GOT3 (cell line): ENCODE data around the gene CIZ1.

Experiments used
- DNase-seq: peaks from one replicate; lab custom pipeline; 2025; ENCODE audit warnings: mixed read lengths; lab: John Stamatoyannopoulos, UW

The CIZ1 gene

DNA sequence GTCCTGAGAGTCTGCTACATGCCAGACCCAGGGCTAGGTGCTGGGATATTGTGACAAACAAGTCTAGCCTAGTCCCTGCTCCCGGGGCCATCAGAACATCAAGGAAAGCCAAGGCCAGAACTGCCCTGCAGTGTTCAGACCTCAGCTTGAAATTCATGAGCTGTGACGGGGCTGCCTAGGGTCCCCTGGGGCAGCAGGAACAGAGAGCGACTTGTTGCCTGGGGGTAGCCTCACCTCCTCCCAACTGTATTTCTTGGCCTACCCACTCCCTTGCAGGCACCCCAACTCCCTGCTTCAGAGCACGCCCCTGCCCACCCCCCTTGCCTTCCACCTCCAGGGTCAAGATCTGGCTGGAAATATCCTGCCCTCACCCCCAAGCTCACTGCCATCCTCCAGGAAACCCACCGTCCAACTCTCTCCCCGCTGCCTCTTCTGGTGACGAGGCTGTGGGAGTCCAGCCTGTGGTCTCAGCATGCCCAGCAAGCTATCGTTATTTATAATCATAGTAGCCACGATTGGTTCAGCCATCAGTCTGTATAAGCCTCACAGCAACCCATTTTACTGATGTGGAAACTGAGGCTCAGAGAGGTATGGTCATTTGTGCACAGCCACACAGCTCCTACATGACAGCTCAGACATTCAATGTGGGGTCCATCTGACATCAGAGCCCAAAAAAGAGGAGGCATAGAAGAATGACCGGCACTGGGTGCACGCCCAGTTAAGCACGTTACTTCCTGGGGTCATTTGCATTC is 22.6 kb upstream of the CIZ1 start:
- no peak for DNase-seq

DNA sequence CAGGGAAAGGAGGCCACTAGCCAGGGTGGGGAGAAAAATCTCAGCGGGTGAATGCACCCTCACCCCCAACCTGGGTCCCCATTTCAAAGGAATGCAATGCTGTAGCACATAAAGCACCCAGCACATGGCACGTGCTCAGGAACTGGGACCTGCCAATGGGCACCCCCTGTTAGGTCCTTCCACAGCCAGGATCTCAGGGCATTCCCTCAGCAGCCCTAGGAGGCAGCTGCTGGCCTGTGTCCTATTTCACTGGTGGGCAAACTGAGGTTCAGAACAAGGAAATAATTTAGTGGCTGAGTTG is 20.6 kb upstream of the CIZ1 start:
- no peak for DNase-seq

DNA sequence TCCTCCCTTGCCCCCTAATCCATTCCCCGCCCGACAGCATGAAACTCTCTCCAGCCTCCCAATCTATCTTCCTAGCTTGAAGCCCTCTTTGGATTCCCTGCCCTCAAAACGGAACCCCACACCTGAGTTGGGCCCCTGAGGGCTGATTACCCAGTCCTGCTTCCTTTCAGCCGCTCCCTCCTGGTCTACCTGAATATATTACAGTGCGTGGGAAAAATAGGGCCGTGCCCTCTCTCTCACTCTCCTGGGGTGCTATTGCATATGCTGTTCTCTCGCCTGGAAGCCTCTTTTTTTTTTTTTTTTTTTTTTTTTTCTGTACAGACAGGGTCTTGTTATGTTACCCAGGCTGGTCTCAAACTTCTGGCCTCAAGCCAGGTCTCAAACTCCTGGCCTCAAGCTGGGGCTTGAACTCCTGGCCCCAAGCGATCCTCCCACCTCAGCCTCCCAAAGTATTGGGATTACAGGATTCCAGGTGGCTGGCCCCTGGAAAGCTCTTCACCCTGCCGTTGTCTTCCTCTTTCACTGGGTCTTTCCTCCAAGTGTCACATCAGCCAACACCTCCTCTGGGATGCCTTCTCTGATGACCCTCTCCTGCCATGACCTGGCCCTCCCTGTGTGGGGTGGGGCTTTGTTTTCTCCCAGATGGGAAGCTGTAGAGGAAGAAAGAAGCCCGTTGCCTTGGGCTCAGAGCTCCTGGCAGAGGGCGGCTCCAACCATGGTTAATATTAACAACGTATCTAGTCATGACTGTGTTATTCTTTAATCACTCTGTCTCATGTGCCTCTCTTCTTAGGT is 20.0 kb upstream of the CIZ1 start:
- DNase-seq = no peak

DNA sequence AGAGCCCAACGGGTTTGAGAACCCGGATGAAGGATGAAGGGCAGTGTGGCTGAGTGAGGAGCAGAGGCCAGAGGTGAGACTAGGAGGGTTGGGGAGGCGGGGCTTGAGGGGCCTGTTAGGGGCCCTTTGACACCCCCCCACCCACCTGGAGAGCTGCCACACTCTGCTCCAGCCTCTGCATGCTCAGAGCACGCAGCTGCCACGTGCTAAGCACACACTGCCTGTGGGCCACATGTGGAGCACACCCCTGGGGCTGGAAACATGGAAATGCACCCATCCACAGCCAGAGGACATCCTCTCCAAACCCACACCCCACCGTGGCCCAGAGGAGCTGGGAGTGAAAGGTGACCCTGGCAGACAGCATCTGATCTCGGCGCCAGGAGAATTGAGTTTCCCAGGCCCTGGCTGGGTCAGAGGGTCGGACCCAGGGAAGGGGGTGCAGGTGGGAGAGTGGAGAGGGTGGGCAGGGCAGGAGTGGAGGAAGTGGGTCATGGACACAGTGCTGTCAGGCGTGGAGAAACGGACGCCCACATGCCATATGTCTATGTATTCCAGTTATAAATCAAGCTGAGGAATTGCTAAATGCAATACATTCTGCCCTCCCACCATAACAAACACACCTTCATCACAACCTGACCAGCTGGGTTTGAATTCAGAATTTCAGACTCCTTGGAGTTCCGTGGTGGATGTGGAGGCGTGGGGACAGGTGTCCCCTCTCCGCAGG is 17.7 kb upstream of the CIZ1 start:
- no peak for DNase-seq

GRCh38 chr9:128208386-128208785 is 17.0 kb upstream of the CIZ1 start:
- DNase-seq = no peak

DNA sequence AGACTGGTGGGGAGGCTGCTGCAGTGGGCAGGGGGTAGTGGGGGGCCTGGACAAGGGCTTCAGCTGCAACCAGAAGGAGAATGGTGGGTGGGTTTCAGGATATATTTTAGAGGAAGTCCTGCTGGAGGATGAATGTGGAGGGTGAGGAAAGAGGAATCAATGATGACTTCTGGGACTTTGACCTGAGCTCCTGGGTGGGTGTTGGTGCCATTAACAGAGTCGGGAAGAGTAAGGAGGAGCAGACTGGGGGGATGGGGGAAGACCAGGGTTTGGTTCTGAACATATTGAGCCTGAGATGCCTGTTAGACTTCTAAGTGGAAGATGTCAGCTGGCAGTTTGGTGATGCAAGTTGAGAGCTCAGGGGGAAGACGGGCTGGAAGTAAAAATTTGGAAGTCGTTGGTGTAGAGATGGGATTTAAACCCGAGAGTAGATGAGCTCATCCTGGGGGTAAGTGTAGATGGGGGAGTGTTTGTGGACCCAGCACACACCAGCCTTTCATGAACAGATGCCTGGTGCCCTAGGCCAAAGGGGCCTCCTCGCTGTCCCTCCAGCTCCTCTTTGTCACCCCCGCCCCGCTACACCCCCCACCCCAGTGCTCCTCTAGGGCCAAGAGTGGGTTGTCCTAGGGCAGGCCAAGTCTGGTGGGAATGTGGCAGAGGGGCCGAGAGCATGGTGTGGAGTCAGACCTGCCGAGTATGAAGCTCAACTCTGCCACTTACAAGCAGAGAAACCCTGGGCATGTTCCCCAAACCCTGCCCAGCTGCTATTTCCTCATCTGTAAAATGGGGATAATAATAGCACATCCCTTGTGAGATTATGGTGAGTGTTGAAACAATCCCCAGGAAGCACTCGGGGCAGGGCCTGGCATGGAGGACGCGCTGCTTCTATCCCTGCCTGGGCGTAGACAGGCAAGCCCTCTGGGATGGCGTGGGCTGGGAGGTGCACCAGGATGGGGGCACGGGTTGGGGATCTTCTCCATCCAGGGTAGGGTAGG is 15.8 kb upstream of the CIZ1 start:
- no peak for DNase-seq

- DNase-seq = no peak
Observed at GRCh38 chr9:128206484-128206883, 15.1 kb upstream of the CIZ1 start.

GRCh38 chr9:128205296-128205944 is 14.0 kb upstream of the CIZ1 start:
- no peak for DNase-seq

DNA sequence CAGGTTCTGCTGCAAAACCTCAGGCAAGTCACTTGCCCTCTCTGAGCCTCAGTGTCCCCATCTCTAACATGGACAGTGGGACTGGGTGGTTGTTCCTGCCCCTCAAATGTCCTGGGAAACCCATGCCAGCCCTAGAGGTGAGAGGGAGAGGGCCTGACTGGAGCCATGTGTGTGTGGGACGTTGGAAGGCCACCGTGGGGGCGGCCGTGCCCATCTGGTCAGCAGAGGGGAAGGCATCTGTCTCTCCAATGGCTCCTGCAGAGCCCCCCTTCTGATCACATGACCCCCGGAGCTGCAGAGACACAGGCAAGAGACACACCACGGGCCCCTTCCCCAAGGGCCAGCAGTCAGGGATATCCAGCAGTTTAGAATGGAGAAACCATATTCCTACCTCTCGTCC is 13.5 kb upstream of the CIZ1 start:
- no peak for DNase-seq

DNA sequence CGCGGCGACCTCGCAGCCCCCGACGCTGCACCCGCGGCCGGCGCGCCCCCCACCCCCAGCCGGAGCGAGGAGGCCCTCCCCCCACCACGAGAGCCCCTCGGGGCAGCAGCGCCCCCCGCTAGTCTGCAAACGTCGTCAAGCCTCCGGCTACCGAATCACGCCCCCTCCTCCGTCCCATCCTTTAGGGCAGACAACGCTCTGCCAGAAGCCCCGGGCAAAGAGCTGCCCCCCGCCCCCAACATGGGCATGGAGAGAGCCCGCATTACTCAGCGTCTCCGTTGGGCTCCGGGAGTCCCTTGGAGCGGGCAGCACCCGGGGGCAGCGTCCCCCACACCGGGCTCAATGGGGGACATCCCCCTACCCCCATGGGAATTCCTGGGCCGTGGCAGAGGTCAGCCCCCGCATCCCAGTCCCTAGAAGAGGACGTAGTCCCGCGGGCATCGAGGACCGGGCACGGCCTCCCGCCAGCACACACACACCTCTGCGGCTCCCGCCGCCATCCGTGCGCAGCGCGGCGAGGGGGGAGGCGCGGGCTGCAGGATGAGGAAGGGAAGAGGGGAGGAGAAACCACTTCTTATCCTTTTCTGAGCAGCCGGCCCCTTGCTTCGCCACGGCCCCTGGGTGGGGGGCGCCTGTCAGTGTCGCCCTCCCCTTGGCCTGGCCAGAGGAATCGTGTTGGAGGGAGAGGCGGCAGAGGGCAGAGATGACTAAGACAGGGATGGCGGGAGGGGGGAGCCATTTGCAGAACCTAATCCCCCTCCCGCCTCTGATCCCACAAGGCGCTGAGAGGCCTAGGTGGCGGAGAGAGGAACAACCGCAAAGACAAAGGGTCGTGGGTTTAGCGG is 12.6 kb upstream of the CIZ1 start:
- no peak for DNase-seq

DNA sequence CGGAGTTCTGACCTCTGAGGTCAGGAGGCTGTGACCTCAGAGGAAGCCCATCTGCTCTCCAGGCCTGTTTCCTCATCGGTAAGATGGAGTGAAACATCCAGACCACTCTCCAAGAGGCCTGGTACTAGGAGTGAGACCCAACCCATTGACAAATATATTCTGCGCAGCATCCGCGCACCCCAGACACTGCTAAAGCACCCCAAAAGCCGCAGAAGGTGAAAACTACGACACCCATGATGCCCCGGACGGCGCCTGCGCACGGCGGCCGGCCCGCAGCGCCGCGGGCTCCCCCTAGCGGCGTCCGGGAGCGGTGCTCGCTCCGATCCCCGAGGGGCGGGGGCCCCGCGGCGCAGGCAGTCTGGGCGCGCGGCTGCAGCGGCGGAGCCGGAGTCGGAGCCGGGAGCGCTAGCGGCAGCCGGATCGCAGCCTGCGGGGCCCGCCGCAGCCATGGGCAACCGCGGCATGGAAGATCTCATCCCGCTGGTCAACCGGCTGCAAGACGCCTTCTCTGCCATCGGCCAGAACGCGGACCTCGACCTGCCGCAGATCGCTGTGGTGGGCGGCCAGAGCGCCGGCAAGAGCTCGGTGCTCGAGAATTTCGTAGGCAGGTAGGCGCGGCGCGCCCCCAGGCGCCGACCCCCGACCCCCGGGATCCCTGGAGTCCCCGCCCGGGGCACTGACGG is 11.8 kb upstream of the CIZ1 start, which contains the start of gene DNM1:
Gene DNM1 (plus strand): TSS at position 356 of the 683 bp plus-strand sequence. CDS start 92 bp downstream, at position 448.
- DNase-seq = no peak

GRCh38 chr9:128202648-128203023 is 11.3 kb upstream of the CIZ1 start:
- no peak for DNase-seq

DNA sequence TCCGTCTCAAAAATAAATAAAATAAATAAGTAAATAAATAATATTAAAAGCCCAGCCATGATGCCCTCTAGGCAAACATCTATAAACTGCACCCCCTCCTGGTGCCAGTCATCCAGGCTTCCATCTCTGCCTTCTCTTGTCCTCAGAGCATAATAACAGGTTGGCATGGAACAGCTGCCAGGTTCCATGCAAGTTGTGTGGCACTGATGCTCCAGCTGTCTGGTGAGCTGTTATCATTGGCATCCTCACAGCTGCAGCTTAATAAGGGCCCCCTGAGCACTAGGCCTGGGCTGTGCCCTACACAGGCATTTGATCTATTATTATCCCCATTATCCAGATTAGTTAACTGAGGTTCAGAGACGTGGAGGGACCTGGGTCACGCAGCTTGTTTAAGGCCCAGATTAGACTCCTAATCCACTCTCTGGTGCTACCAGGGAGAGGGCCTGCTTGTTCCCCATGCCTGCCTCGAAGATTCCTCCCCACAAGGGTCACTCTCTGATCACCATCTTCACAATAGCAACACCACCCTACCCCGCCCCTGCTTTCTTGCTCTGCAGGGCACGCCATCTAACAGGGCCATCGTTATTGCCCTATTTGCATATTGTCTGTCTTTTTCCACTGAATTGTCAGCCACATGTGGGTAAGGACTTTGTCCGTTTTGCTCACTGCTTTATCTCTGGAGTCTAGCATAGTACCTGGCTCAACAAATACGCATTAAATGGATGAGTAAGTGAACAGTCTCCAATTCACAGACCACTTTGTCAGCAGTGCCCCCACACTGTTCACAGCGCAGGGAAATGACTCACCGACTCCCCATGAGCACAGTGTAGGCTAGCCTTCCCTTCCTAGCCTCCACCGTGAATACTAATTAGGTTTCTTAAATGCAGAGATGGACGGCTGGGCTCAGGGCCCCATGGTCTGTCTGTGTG is 10.3 kb upstream of the CIZ1 start:
- no peak for DNase-seq

DNA sequence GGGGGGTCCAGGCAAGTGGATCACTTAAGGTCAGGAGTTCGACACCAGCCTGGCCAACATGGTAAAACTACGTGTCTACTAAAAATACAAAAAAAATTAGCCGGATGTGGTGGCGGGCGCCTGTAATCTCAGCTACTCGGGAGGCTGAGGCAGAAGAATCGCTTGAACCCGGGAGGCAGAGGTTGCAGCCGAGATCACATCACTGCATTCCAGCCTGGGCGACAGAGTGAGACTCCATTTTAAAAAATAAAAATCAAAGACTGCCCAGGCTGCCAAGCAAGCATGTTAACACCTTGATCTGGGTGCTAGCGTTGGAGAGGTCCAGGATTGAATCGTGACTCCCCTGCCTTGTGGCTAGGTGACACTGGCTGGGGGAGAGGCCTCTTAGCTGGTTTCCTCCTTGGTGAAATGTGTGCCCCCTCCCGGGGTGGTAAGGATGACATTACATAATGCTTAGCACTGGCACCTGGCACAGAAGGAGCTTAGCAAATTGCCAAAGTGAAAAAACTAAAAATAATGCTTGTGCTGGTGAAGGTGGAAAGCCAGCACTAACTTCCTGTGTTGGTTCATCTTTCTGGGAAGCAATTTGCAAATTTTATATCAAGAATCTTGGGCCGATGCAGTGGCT is 2.2 kb upstream of the CIZ1 start:
- no peak for DNase-seq

DNA sequence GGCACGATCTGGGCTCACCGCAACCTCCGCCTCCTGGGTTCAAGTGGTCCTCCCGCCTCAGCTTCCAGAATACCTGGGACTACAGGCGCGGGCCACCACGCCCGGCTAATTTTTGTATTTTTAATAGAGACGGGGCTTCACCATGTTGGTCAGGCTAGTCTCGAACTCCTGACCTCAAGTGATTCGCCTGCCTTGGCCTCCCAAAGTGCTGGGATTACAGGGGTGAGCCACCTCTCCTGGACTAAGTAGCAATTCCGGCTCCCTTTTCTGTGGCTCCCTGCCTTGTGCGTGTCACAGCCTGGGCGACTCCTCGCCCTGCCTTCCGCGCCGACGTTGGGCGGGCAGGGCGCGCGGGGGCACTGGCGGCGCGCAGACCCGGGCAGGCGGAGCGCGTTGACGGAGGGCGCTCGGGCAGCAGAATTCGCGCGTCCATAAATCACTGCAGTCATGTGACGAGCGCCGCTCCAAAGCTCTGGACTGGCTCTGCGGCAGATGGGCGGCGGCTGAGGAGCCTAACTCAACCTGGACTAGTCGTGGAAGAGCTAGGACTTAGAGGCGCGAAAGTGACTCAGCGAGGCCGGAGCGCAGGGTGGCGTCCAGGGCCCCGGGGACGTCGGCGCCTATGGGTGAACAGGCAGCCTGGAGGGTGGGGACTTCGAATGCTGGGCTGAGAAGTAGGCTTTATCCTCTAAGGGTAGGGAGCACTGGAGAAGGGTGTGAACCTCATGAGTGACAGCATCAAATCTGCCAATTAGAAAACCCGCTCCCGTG is 1.4 kb upstream of the CIZ1 start:
- DNase-seq = no peak

- no peak for DNase-seq
Observed at GRCh38 chr9:128190516-128191405, 611 bp downstream of the CIZ1 start.
